GM18498 (cell line): ENCODE measurements around the gene GSTO2.

Experiments used
- ATAC-seq: cut with Tn5 transposase; IDR thresholded peaks from one replicate; pipeline ENCODE4 v1.9.1; 2021; ENCODE audit warnings: mild to moderate bottlenecking, moderate library complexity; ENCODE audit not compliant: unreplicated experiment

Gene GSTO2

GRCh38 chr10:104337521-104337984 lies 68.6 kb downstream of the GSTO2 start:
- peak; percentile 50 for ATAC-seq

- ATAC-seq: peak; percentile 71
These were observed 69.2 kb downstream of the GSTO2 start, which contains the start of gene ITPRIP for GRCh38 chr10:104337985-104338735. Gene ITPRIP (minus strand): TSS chr10:104338465. CDS start chr10:104316051, 22,414 bp downstream.

- ATAC-seq: no peak
These were observed 70.6 kb downstream of the GSTO2 start for GRCh38 chr10:104339469-104340110.

GRCh38 chr10:104340111-104340526 lies 71.1 kb downstream of the GSTO2 start:
- ATAC-seq: no peak

- ATAC-seq: no peak
These were observed 71.7 kb downstream of the GSTO2 start for GRCh38 chr10:104340641-104341040.

GRCh38 chr10:104342941-104343411 lies 74.0 kb downstream of the GSTO2 start:
- ATAC-seq: no peak

- ATAC-seq: no peak
These were observed 75.2 kb downstream of the GSTO2 start for GRCh38 chr10:104344219-104344618.

- ATAC-seq: no peak
These were observed 76.5 kb downstream of the GSTO2 start for GRCh38 chr10:104345515-104345914.

- ATAC-seq: no peak
These were observed 77.0 kb downstream of the GSTO2 start for GRCh38 chr10:104345941-104346340.

GRCh38 chr10:104347295-104348045 lies 78.5 kb downstream of the GSTO2 start:
- ATAC-seq: no peak

GRCh38 chr10:104348601-104349000 lies 79.6 kb downstream of the GSTO2 start:
- ATAC-seq: no peak

- ATAC-seq: peak; percentile 56
These were observed 80.7 kb downstream of the GSTO2 start for GRCh38 chr10:104349623-104350126.

GRCh38 chr10:104350127-104350635 lies 81.2 kb downstream of the GSTO2 start:
- peak; percentile 52 for ATAC-seq

- peak; percentile 15 for ATAC-seq
These were observed 82.2 kb downstream of the GSTO2 start for GRCh38 chr10:104351061-104351702.

- no peak for ATAC-seq
These were observed 82.9 kb downstream of the GSTO2 start for GRCh38 chr10:104351919-104352318.

GRCh38 chr10:104353325-104354048 lies 84.5 kb downstream of the GSTO2 start, which contains the start of gene CFAP58:
Gene CFAP58 (plus strand): TSS chr10:104353833. CDS start chr10:104353898, 65 bp downstream.
- peak; percentile 67 for ATAC-seq
